Right atrium auricular region (tissue), 2 donors: ENCODE measurements around the gene FGD5. TPM values are rescaled to one million over a fixed set of nuclear protein-coding genes. Genes with fewer than 3 reads are reported as not detected.

Experiments
- DNase-seq: peaks from one replicate; pipeline ENCODE4 v3.0.0-alpha.2; 2019; ENCODE audit warnings: low spot score
- H3K27ac ChIP-seq, 2 donors: fragments of 200-600 bp; sonication (generic); 1 replicate in 1 of 2; 2 replicates in 1 of 2; pipeline ENCODE4 v1.5.1; 2016 to 2019
- H3K27me3 ChIP-seq, 2 donors: fragments of 200-600 bp; sonication (generic); one replicate each; pipeline versions ENCODE4 v1.5.1 to v1.6.0; 2017 to 2019
- H3K36me3 ChIP-seq: fragments of 200-600 bp; sonication (generic); one replicate; pipeline ENCODE4 v1.5.1; 2016
- H3K4me1 ChIP-seq, 2 donors: fragments of 200-600 bp; sonication (generic); one replicate each; pipeline versions ENCODE4 v1.5.1 to v1.6.0; 2017 to 2019
- H3K4me3 ChIP-seq, 2 donors: fragments of 200-600 bp; sonication (generic); 1 replicate in 1 of 2; 2 replicates in 1 of 2; pipeline ENCODE4 v1.5.1; 2017 to 2019; ENCODE audit warnings: mild to moderate bottlenecking in 1 of 2, moderate library complexity in 1 of 2
- H3K9me3 ChIP-seq, 2 donors: fragments of 200-600 bp; sonication (generic); one replicate each; pipeline ENCODE4 v1.5.1; 2019
- total RNA-seq, 2 donors: library from RNA; depleted of rRNA; stranded (reverse); fragments of >200 nt; gene quantifications; one replicate each; pipeline ENCODE4 v1.1.0, GENCODE V29; 2016
- TF ChIP-seq, protein P1 (sequence below), 2 donors: fragments of 200-600 bp; sonication (generic); IDR thresholded peaks; one replicate each; pipeline ENCODE4 v1.5.1; 2019; ENCODE audit warnings: antibody characterized with exemption in 2 of 2

Gene FGD5
- total RNA-seq, 2 donors from 2014 or later: 9.6 to 18.8 TPM

DNA sequence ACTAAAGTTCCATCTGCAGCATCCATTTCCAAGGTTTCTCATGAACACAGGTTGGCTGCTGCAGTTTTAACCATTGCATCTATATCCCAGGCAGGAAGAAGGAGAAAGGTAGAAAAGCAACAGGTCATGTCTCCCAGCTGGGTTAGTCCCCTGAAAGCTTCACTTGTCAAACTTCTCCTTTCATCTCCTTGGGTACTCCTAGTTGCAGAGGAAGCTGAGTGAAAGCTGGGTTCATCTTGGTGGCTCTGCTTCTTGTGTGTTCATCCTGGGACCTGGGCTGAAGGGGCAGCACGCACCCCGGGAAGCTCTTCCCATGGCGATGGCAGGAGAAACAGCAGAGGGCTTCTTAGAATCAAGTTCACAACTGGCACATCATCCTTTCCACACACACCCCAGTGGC, 67.3 kb downstream of the FGD5 start:
- no peaks in the 10 kb centered on the region for H3K36me3 ChIP-seq
- DNase-seq: no peak
- TF ChIP-seq, protein P1, sequence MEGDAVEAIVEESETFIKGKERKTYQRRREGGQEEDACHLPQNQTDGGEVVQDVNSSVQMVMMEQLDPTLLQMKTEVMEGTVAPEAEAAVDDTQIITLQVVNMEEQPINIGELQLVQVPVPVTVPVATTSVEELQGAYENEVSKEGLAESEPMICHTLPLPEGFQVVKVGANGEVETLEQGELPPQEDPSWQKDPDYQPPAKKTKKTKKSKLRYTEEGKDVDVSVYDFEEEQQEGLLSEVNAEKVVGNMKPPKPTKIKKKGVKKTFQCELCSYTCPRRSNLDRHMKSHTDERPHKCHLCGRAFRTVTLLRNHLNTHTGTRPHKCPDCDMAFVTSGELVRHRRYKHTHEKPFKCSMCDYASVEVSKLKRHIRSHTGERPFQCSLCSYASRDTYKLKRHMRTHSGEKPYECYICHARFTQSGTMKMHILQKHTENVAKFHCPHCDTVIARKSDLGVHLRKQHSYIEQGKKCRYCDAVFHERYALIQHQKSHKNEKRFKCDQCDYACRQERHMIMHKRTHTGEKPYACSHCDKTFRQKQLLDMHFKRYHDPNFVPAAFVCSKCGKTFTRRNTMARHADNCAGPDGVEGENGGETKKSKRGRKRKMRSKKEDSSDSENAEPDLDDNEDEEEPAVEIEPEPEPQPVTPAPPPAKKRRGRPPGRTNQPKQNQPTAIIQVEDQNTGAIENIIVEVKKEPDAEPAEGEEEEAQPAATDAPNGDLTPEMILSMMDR (IDR thresholded peaks at IDR 0.05): no peak
- H3K9me3 ChIP-seq: no peaks in the 10 kb centered on the region
- peaks cover 0 to 10% of the 10 kb centered on the region in 2 donors for H3K4me1 ChIP-seq
- H3K4me3 ChIP-seq: no peak overlapping the region
- H3K27me3 ChIP-seq: no peaks in the 10 kb centered on the region
- H3K27ac ChIP-seq: no peak overlapping the region

DNA sequence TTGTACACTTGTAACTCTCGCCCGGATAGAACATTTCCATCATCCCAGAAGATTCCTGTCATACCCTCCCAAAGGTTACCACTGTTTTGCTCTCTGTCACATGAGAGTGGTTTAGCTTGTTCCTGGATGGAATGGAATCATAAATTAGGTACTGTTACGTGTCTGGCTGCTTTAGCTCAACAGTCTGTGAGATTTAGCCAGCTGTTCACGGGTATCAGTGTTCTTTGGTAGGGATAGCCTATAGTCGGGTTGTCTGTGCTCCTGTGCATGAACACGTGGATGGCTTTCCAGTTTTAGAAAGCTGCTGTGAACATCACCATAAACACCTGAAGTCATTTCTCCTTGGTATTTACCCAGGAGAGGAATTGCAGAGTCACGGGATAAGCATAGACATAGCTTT, 70.4 kb downstream of the FGD5 start:
- Histone ChIP-seq H3K27ac (no peak overlapping the region), H3K36me3 (no peaks in the 10 kb centered on the region), H3K9me3 (no peaks in the 10 kb centered on the region), H3K4me3 (no peak overlapping the region), H3K27me3 (no peaks in the 10 kb centered on the region), H3K4me1 (peaks cover 0 to 15% of the 10 kb centered on the region in 2 donors)
- DNase-seq: no peak
- TF ChIP-seq, protein P1 (IDR thresholded peaks at IDR 0.05): no peak

DNA sequence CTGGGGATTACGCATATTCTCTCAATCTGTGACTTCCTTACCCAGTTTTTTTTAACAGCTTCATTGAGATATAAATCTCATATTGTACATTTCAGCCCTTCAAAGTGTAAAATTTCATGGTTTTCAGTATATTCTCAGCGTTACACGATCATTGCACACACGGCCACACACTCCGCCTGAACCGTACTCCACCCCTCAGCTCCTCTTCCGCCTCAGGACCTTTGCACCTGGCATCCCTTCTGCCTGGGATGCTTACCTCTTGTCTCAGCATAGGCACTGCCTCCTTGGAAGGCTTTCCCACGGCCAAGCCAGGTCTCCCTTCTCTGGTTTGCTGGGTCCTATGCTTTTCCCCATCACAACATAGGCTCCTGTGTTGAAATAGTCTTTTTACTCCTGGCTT, 71.2 kb downstream of the FGD5 start:
- DNase-seq: no peak
- Histone ChIP-seq H3K27me3 (no peaks in the 10 kb centered on the region), H3K9me3 (no peaks in the 10 kb centered on the region), H3K27ac (no peak overlapping the region), H3K4me3 (no peak overlapping the region), H3K4me1 (peaks cover 0 to 15% of the 10 kb centered on the region in 2 donors), H3K36me3 (no peaks in the 10 kb centered on the region)
- TF ChIP-seq, protein P1 (IDR thresholded peaks at IDR 0.05): no peak

DNA sequence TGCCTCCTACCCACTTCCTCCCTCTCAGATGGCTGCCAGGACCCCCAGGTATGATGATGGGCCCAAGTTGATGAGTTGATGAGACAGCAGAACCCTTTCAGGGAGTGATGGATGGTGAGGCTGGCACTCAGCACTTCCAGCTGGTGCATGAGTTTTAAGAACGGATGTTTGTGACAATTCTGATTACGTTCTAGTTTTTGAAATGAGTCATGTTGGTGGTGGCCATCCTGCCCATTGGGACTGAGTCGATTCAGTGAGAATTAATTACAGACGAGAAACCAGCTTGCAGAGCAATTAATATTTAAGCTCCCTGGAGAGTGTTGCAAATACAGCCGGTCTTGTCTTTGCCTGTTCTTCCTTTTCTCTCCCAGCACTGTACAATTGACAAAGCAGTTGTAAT, 71.7 kb downstream of the FGD5 start:
- Histone ChIP-seq H3K4me1 (peaks cover 0 to 15% of the 10 kb centered on the region in 2 donors), H3K9me3 (no peaks in the 10 kb centered on the region), H3K36me3 (no peaks in the 10 kb centered on the region), H3K4me3 (no peak overlapping the region), H3K27me3 (no peaks in the 10 kb centered on the region), H3K27ac (no peak overlapping the region)
- TF ChIP-seq, protein P1 (IDR thresholded peaks at IDR 0.05): no peak
- no peak for DNase-seq

GRCh38 chr3:14891135-14892132, 72.7 kb downstream of the FGD5 start:
- H3K27ac ChIP-seq: no peak overlapping the region
- H3K36me3 ChIP-seq: no peaks in the 10 kb centered on the region
- DNase-seq: no peak
- no peak overlapping the region for H3K4me3 ChIP-seq
- no peaks in the 10 kb centered on the region for H3K9me3 ChIP-seq
- H3K4me1 ChIP-seq: peaks cover 0 to 15% of the 10 kb centered on the region in 2 donors
- H3K27me3 ChIP-seq: no peaks in the 10 kb centered on the region
- TF ChIP-seq, protein P1 (IDR thresholded peaks at IDR 0.05): no peak
